DOHH2 (cell line): Measurements from ENCODE around the gene SCN5A.
"Not testable (repeated sequence)": the region's sequence is repeated elsewhere in the genome, so short reads cannot be mapped to it uniquely, and the experiment has no call there.

Experiments
- H3F3A ChIP-seq: fragments of 200-600 bp; sonication (generic), shearing (Covaris generic); 2 replicates; pipeline ENCODE4 v1.6.0; 2016; ENCODE audit warnings: antibody characterized with exemption, mild to moderate bottlenecking; ENCODE audit not compliant: control insufficient read depth, insufficient read depth
- H3K27ac ChIP-seq: fragments of 200-600 bp; sonication (generic); 2 replicates; pipeline ENCODE4 v1.5.1; 2014; ENCODE audit warnings: low read depth, mild to moderate bottlenecking, low read length, moderate library complexity
- H3K27me3 ChIP-seq: fragments of 200-600 bp; sonication (generic); 2 replicates; pipeline ENCODE4 v1.6.1; 2014; ENCODE audit warnings: mild to moderate bottlenecking, low read length, mixed read lengths; ENCODE audit not compliant: control insufficient read depth
- H3K36me3 ChIP-seq: fragments of 200-600 bp; sonication (generic); 2 replicates; pipeline ENCODE4 v1.6.1; 2014; ENCODE audit warnings: mild to moderate bottlenecking, low read length, moderate library complexity, mixed read lengths; ENCODE audit not compliant: control insufficient read depth
- H3K4me1 ChIP-seq: fragments of 200-600 bp; sonication (generic); 2 replicates; pipeline ENCODE4 v1.6.1; 2014; ENCODE audit warnings: mild to moderate bottlenecking, low read length, mixed read lengths; ENCODE audit not compliant: control insufficient read depth
- H3K4me2 ChIP-seq: fragments of 200-600 bp; sonication (generic); 2 replicates; pipeline ENCODE4 v1.6.0; 2014; ENCODE audit warnings: mild to moderate bottlenecking, low read length, moderate library complexity
- H3K4me3 ChIP-seq: fragments of 200-600 bp; sonication (generic); 2 replicates; pipeline ENCODE4 v1.5.1; 2014; ENCODE audit warnings: mild to moderate bottlenecking, low read length, mixed read lengths
- H3K79me2 ChIP-seq: fragments of 200-600 bp; sonication (generic); 2 replicates; pipeline ENCODE4 v1.6.1; 2014; ENCODE audit warnings: mild to moderate bottlenecking, low read length, mixed read lengths; ENCODE audit not compliant: control insufficient read depth
- H3K9me2 ChIP-seq: fragments of 200-600 bp; sonication (generic); replicated peaks from 2 replicates; pipeline ENCODE4 v1.6.1; 2014; ENCODE audit warnings: mild to moderate bottlenecking, low read length, mixed read lengths; ENCODE audit not compliant: control insufficient read depth
- H3K9me3 ChIP-seq: fragments of 200-600 bp; sonication (generic); 2 replicates; pipeline ENCODE4 v1.6.1; 2014; ENCODE audit warnings: antibody characterized with exemption, low read length, mixed read lengths; ENCODE audit not compliant: control insufficient read depth, insufficient read depth
- H4K20me1 ChIP-seq: fragments of 200-600 bp; sonication (generic); 2 replicates; pipeline ENCODE4 v1.6.0; 2014; ENCODE audit warnings: low read depth, mild to moderate bottlenecking, antibody characterized with exemption, low read length, moderate library complexity; ENCODE audit not compliant: control insufficient read depth, insufficient read depth
- CTCF ChIP-seq: fragments of 200-600 bp; sonication (generic); IDR thresholded peaks from one replicate; pipeline ENCODE4 v1.5.1; 2014; ENCODE audit warnings: antibody characterized with exemption, mild to moderate bottlenecking, low read depth, low read length; ENCODE audit not compliant: poor library complexity, severe bottlenecking
- EZH2phosphoT487 ChIP-seq: fragments of 200-600 bp; sonication (generic); IDR thresholded peaks from 2 replicates; pipeline ENCODE4 v1.6.1; 2017; ENCODE audit warnings: borderline replicate concordance, mild to moderate bottlenecking, antibody characterized with exemption, low read length, moderate library complexity, mixed read lengths

The SCN5A gene

GRCh38 chr3:38573556-38573955 lies 75.9 kb downstream of the SCN5A start:
- no peaks in the 10 kb centered on the region for H3K9me2 ChIP-seq
- no peaks in the 10 kb centered on the region for H3F3A ChIP-seq
- H4K20me1 ChIP-seq: no peaks in the 10 kb centered on the region
- H3K9me3 ChIP-seq: 0 out of 2 replicates have a peak, but pooled peaks cover 4% of the 10 kb centered on the region
- H3K79me2 ChIP-seq: no peaks in the 10 kb centered on the region
- H3K4me1 ChIP-seq: no peaks in the 10 kb centered on the region
- H3K4me3 ChIP-seq: no peak overlapping the region
- no peaks in the 10 kb centered on the region for H3K27me3 ChIP-seq
- H3K4me2 ChIP-seq: no peak overlapping the region
- TF ChIP-seq EZH2phosphoT487: no peak
- H3K27ac ChIP-seq: no peak overlapping the region
- no peaks in the 10 kb centered on the region for H3K36me3 ChIP-seq

GRCh38 chr3:38573111-38573510 lies 76.4 kb downstream of the SCN5A start:
- H3K4me2 ChIP-seq: no peak overlapping the region
- H3K9me2 ChIP-seq: no peaks in the 10 kb centered on the region
- no peaks in the 10 kb centered on the region for H3F3A ChIP-seq

GRCh38 chr3:38567498-38567897 lies 82.0 kb downstream of the SCN5A start:
- Histone ChIP-seq H3K79me2 (no peaks in the 10 kb centered on the region), H3K4me1 (no peaks in the 10 kb centered on the region), H3K36me3 (no peaks in the 10 kb centered on the region), H3K4me3 (no peak overlapping the region), H3K9me3 (no peaks in the 10 kb centered on the region), H4K20me1 (no peaks in the 10 kb centered on the region), H3K4me2 (no peak overlapping the region), H3F3A (no peaks in the 10 kb centered on the region), H3K9me2 (no peaks in the 10 kb centered on the region), H3K27ac (no peak overlapping the region), H3K27me3 (no peaks in the 10 kb centered on the region)
- TF ChIP-seq EZH2phosphoT487 (no peak), CTCF (no peak)

More at GRCh38 chr3:38573111-38573510, 76.4 kb downstream of the SCN5A start:
- no peaks in the 10 kb centered on the region for H3K27me3 ChIP-seq
- H4K20me1 ChIP-seq: no peaks in the 10 kb centered on the region
- TF ChIP-seq CTCF: no peak
- H3K9me3 ChIP-seq: 0 out of 2 replicates have a peak, but pooled peaks cover 4% of the 10 kb centered on the region
- no peaks in the 10 kb centered on the region for H3K79me2 ChIP-seq
- no peak overlapping the region for H3K4me3 ChIP-seq
- no peaks in the 10 kb centered on the region for H3K4me1 ChIP-seq
- no peak overlapping the region for H3K27ac ChIP-seq
- no peaks in the 10 kb centered on the region for H3K36me3 ChIP-seq

GRCh38 chr3:38566794-38567193 lies 82.7 kb downstream of the SCN5A start:
- not testable (repeated sequence) for H3K79me2 ChIP-seq, H4K20me1 ChIP-seq, H3K4me1 ChIP-seq, H3K27ac ChIP-seq, H3K36me3 ChIP-seq, H3K9me3 ChIP-seq, H3K4me3 ChIP-seq, H3K4me2 ChIP-seq, H3K27me3 ChIP-seq, H3K9me2 ChIP-seq, H3F3A ChIP-seq
